ENCODE data around the gene TLR2.
A peak's percentile ranks its signal among the peaks of the same experiment; 100 is the strongest.

TLR2 gene

GRCh38 chr4:153747406-153747955 is 63.4 kb downstream of the TLR2 start:
- peaks cover 0 to 18% (median 8%) of the 10 kb centered on the region in 5 donors for H3K4me1 ChIP-seq (ENCODE audit: control insufficient read depth in 5 of 5, insufficient read depth in 5 of 5, low read length in 5 of 5)
- H3K36me3 ChIP-seq (ENCODE audit: control insufficient read depth in 5 of 5, insufficient read depth in 5 of 5, low read length in 5 of 5), result no peaks in the 10 kb centered on the region
- no peak overlapping the region for H3K27ac ChIP-seq (ENCODE audit: low read depth, low read length)
- H3K4me3 ChIP-seq (ENCODE audit: low read depth in 1 of 5, low read length in 5 of 5), result no peak overlapping the region
- no peak overlapping the region for H3K9ac ChIP-seq (ENCODE audit: low read length in 5 of 5)
- H3K27me3 ChIP-seq (ENCODE audit: control insufficient read depth in 5 of 5, insufficient read depth in 4 of 5, low read length in 5 of 5), result no peaks in the 10 kb centered on the region
- H3K9me3 ChIP-seq (ENCODE audit: control insufficient read depth in 5 of 5, low read length in 5 of 5), result no peaks in the 10 kb centered on the region

- H3K4me3 ChIP-seq (ENCODE audit: low read depth in 1 of 5, low read length in 5 of 5), result peak overlapping the region in 1 of 5 donors; percentile 9
- no peaks in the 10 kb centered on the region for H3K9me3 ChIP-seq (ENCODE audit: control insufficient read depth in 5 of 5, low read length in 5 of 5)
- H3K27me3 ChIP-seq (ENCODE audit: control insufficient read depth in 5 of 5, insufficient read depth in 4 of 5, low read length in 5 of 5), result no peaks in the 10 kb centered on the region
- peaks cover 0 to 18% (median 8%) of the 10 kb centered on the region in 5 donors for H3K4me1 ChIP-seq (ENCODE audit: control insufficient read depth in 5 of 5, insufficient read depth in 5 of 5, low read length in 5 of 5)
- no peaks in the 10 kb centered on the region for H3K36me3 ChIP-seq (ENCODE audit: control insufficient read depth in 5 of 5, insufficient read depth in 5 of 5, low read length in 5 of 5)
- no peak overlapping the region for H3K9ac ChIP-seq (ENCODE audit: low read length in 5 of 5)
- no peak overlapping the region for H3K27ac ChIP-seq (ENCODE audit: low read depth, low read length)
These were observed 64.3 kb downstream of the TLR2 start for GRCh38 chr4:153748378-153748777.

GRCh38 chr4:153750197-153750817 is 66.2 kb downstream of the TLR2 start:
- Histone ChIP-seq H3K27me3 (ENCODE audit: control insufficient read depth in 5 of 5, insufficient read depth in 4 of 5, low read length in 5 of 5) (no peaks in the 10 kb centered on the region), H3K9ac (ENCODE audit: low read length in 5 of 5) (no peak overlapping the region), H3K36me3 (ENCODE audit: control insufficient read depth in 5 of 5, insufficient read depth in 5 of 5, low read length in 5 of 5) (no peaks in the 10 kb centered on the region)

GRCh38 chr4:153755186-153755585 is 71.1 kb downstream of the TLR2 start:
- no peak overlapping the region for H3K27ac ChIP-seq (ENCODE audit: low read depth, low read length)
- H3K4me1 ChIP-seq (ENCODE audit: control insufficient read depth in 5 of 5, insufficient read depth in 5 of 5, low read length in 5 of 5), result peaks cover 0 to 12% (median 10%) of the 10 kb centered on the region in 5 donors
- no peak overlapping the region for H3K4me3 ChIP-seq (ENCODE audit: low read depth in 1 of 5, low read length in 5 of 5)
- peaks cover 5 to 14% (median 8%) of the 10 kb centered on the region in 5 donors for H3K27me3 ChIP-seq (ENCODE audit: control insufficient read depth in 5 of 5, insufficient read depth in 4 of 5, low read length in 5 of 5)
- no peaks in the 10 kb centered on the region for H3K36me3 ChIP-seq (ENCODE audit: control insufficient read depth in 5 of 5, insufficient read depth in 5 of 5, low read length in 5 of 5)
- peaks cover 0 to 2% (median 0%) of the 10 kb centered on the region in 5 donors for H3K9me3 ChIP-seq (ENCODE audit: control insufficient read depth in 5 of 5, low read length in 5 of 5)
- H3K9ac ChIP-seq (ENCODE audit: low read length in 5 of 5), result no peak overlapping the region

More at GRCh38 chr4:153750197-153750817, 66.2 kb downstream of the TLR2 start:
- Histone ChIP-seq H3K9me3 (ENCODE audit: control insufficient read depth in 5 of 5, low read length in 5 of 5) (peaks cover 0 to 2% (median 0%) of the 10 kb centered on the region in 5 donors), H3K4me1 (ENCODE audit: control insufficient read depth in 5 of 5, insufficient read depth in 5 of 5, low read length in 5 of 5) (peaks cover 0 to 18% (median 8%) of the 10 kb centered on the region in 5 donors), H3K27ac (ENCODE audit: low read depth, low read length) (no peak overlapping the region), H3K4me3 (ENCODE audit: low read depth in 1 of 5, low read length in 5 of 5) (no peak overlapping the region)
